GM23248 (cell line): ENCODE results near the gene BHLHE40. TPM values are rescaled to one million over a fixed set of nuclear protein-coding genes. Genes with fewer than 3 reads are reported as not detected.

Source experiments
- DNase-seq: peaks from one replicate; pipeline ENCODE4 v3.0.0-alpha.2; 2015
- H2AFZ ChIP-seq: fragments of 200-600 bp; sonication (generic); 2 replicates; pipeline ENCODE4 v1.6.1; 2016; ENCODE audit warnings: antibody characterized with exemption
- H3F3A ChIP-seq: fragments of 200-600 bp; sonication (generic); 2 replicates; pipeline ENCODE4 v1.6.1; 2016; ENCODE audit warnings: mild to moderate bottlenecking, antibody characterized with exemption, mixed run types; ENCODE audit not compliant: insufficient read depth
- H3K27ac ChIP-seq: fragments of 200-600 bp; sonication (generic); 2 replicates; pipeline ENCODE4 v1.5.1; 2016; ENCODE audit warnings: mild to moderate bottlenecking
- H3K27me3 ChIP-seq: fragments of 200-600 bp; sonication (generic); replicated peaks from 2 replicates; pipeline ENCODE4 v1.6.1; 2016; ENCODE audit warnings: mild to moderate bottlenecking; ENCODE audit not compliant: insufficient read depth
- H3K36me3 ChIP-seq: fragments of 200-600 bp; sonication (generic); 2 replicates; pipeline ENCODE4 v1.6.1; 2016; ENCODE audit warnings: low read depth, mild to moderate bottlenecking
- H3K4me1 ChIP-seq: fragments of 200-600 bp; sonication (generic); 2 replicates; pipeline ENCODE4 v1.6.1; 2016; ENCODE audit warnings: mild to moderate bottlenecking; ENCODE audit not compliant: insufficient read depth
- H3K4me2 ChIP-seq: fragments of 200-600 bp; sonication (generic); one replicate; pipeline ENCODE4 v1.6.1; 2016; ENCODE audit warnings: mild to moderate bottlenecking; ENCODE audit not compliant: unreplicated experiment
- H3K4me3 ChIP-seq: fragments of 200-600 bp; sonication (generic); 2 replicates; pipeline ENCODE4 v1.5.1; 2016; ENCODE audit warnings: mild to moderate bottlenecking
- H3K79me2 ChIP-seq: fragments of 200-600 bp; sonication (generic); 2 replicates; pipeline ENCODE4 v1.6.1; 2016; ENCODE audit warnings: mild to moderate bottlenecking; ENCODE audit not compliant: insufficient read depth
- H3K9ac ChIP-seq: fragments of 200-600 bp; sonication (generic); 2 replicates; pipeline ENCODE4 v1.6.1; 2016; ENCODE audit warnings: mild to moderate bottlenecking
- H3K9me2 ChIP-seq: fragments of 200-600 bp; sonication (generic); 2 replicates; pipeline ENCODE4 v1.6.1; 2016; ENCODE audit warnings: mixed run types, mild to moderate bottlenecking, moderate library complexity; ENCODE audit not compliant: insufficient read depth
- H3K9me3 ChIP-seq: fragments of 200-600 bp; sonication (generic); one replicate; pipeline ENCODE4 v1.6.1; 2017; ENCODE audit warnings: low read depth
- H4K20me1 ChIP-seq: fragments of 200-600 bp; sonication (generic); 2 replicates; pipeline ENCODE4 v1.6.0; 2016; ENCODE audit not compliant: insufficient read depth
- EZH2 ChIP-seq: fragments of 200-600 bp; sonication (generic); IDR thresholded peaks from 2 replicates; pipeline ENCODE4 v1.6.1; 2018; ENCODE audit warnings: antibody characterized with exemption, mild to moderate bottlenecking; ENCODE audit not compliant: insufficient read depth, poor library complexity, severe bottlenecking
- EZH2phosphoT487 ChIP-seq: fragments of 200-600 bp; sonication (generic); IDR thresholded peaks from 2 replicates; pipeline ENCODE4 v1.6.1; 2018; ENCODE audit warnings: antibody characterized with exemption, moderate library complexity, mild to moderate bottlenecking, low read depth; ENCODE audit not compliant: insufficient read depth
- WGBS, 2 experiments: methylation state at CpG; one replicate each; pipeline ENCODE4 v1.1.6; 2015 to 2017; ENCODE audit warnings: low lambda C conversion rate in 2 of 2, low coverage in 1 of 2; ENCODE audit errors: missing lambda C conversion rate in 2 of 2; 5-methylcytosine and 5-hydroxymethylcytosine counted together
- in situ Hi-C: fragments of 300-500 bp; cut with MboI; formaldehyde crosslinking; loops from 2 replicates; pipeline ENCODE4 v1.15.0; 2020
- polyA plus RNA-seq: library from polyadenylated mRNA; unstranded; fragments of >200 nt; fragmentation: Nextera tagmentation; extraction: Ambion mirVana; gene quantifications from 2 replicates; pipeline ENCODE4 v1.2.1, GENCODE V29; 2016
- total RNA-seq: library from RNA; depleted of rRNA; stranded (reverse); fragments of >200 nt; shearing (Covaris generic); gene quantifications from 2 replicates; pipeline ENCODE4 v1.2.3, GENCODE V29; 2014

BHLHE40 gene
- total and polyA plus RNA-seq, 2 experiments from 2014 or later: 33.9 to 42.9 TPM

GRCh38 chr3:4987538-4988296 is 8.5 kb downstream of the BHLHE40 start:
- Histone ChIP-seq H3K36me3 (peaks cover 2% of the 10 kb centered on the region; the same call in 1 of the 2 replicates), H3K4me2 (peak overlapping the region; percentile 63), H3K4me3 (peak overlapping the region; percentile 64), H3K4me1 (peaks cover 43% of the 10 kb centered on the region), H3K9me2 (no peaks in the 10 kb centered on the region), H3F3A (peaks cover 34% of the 10 kb centered on the region), H4K20me1 (no peaks in the 10 kb centered on the region), H2AFZ (no peak overlapping the region), H3K27me3 (no peaks in the 10 kb centered on the region), H3K79me2 (peaks cover 20% of the 10 kb centered on the region), H3K9ac (peak overlapping the region; percentile 99), H3K9me3 (no peaks in the 10 kb centered on the region), H3K27ac (peak overlapping the region; percentile 98)
- TF ChIP-seq EZH2phosphoT487 (no peak), EZH2 (no peak)
- 93 to 95% methylated on average over 6 of the region's 6 CpGs for WGBS, 2 experiments
- DNase-seq: no peak
- in situ Hi-C loops: no loop called here

- in situ Hi-C loops: no loop called here
- no peak for TF ChIP-seq EZH2phosphoT487
- no peak for TF ChIP-seq EZH2
- Histone ChIP-seq H3K27me3 (no peaks in the 10 kb centered on the region), H3F3A (peaks cover 29% of the 10 kb centered on the region), H3K36me3 (no peaks in the 10 kb centered on the region), H3K79me2 (peaks cover 5% of the 10 kb centered on the region), H3K27ac (peak overlapping the region; percentile 26), H2AFZ (peak overlapping the region; percentile 55), H3K9me2 (no peaks in the 10 kb centered on the region), H3K4me2 (no peak overlapping the region), H4K20me1 (no peaks in the 10 kb centered on the region), H3K9ac (peak overlapping the region; percentile 8; the same call in 1 of the 2 replicates), H3K4me1 (peaks cover 41% of the 10 kb centered on the region), H3K9me3 (no peaks in the 10 kb centered on the region), H3K4me3 (no peak overlapping the region)
- DNase-seq: peak; percentile 38
- WGBS, 2 experiments: 46 to 47% methylated on average over 13 of the region's 13 CpGs
Measured at GRCh38 chr3:4988983-4989834, 10.0 kb downstream of the BHLHE40 start.

- H3K4me1 ChIP-seq: peaks cover 41% of the 10 kb centered on the region
- 68 to 71% methylated on average over 3 of the region's 3 CpGs for WGBS, 2 experiments
- DNase-seq: peak; percentile 26
- no peak overlapping the region for H3K4me2 ChIP-seq
- no peaks in the 10 kb centered on the region for H3K9me3 ChIP-seq
- no peaks in the 10 kb centered on the region for H3K36me3 ChIP-seq
- no peaks in the 10 kb centered on the region for H4K20me1 ChIP-seq
- H3K9ac ChIP-seq: no peak overlapping the region
- peaks cover 31% of the 10 kb centered on the region for H3F3A ChIP-seq
- H3K27ac ChIP-seq: peak overlapping the region; percentile 26
- H2AFZ ChIP-seq: no peak overlapping the region
- H3K4me3 ChIP-seq: no peak overlapping the region
- H3K27me3 ChIP-seq: no peaks in the 10 kb centered on the region
- no peaks in the 10 kb centered on the region for H3K79me2 ChIP-seq
- no peak for TF ChIP-seq EZH2phosphoT487
- no peak for TF ChIP-seq EZH2
- H3K9me2 ChIP-seq: no peaks in the 10 kb centered on the region
- in situ Hi-C loops: no loop called here
Measured at GRCh38 chr3:4990069-4990468, 10.8 kb downstream of the BHLHE40 start.

GRCh38 chr3:4992118-4992517 is 12.9 kb downstream of the BHLHE40 start:
- H3K9me2 ChIP-seq: no peaks in the 10 kb centered on the region
- H4K20me1 ChIP-seq: no peaks in the 10 kb centered on the region
- 82 to 84% methylated on average over 6 of the region's 6 CpGs for WGBS, 2 experiments
- H3K79me2 ChIP-seq: no peaks in the 10 kb centered on the region
- no peaks in the 10 kb centered on the region for H3K27me3 ChIP-seq
- H3K9me3 ChIP-seq: no peaks in the 10 kb centered on the region
- H3K36me3 ChIP-seq: no peaks in the 10 kb centered on the region
- TF ChIP-seq EZH2: no peak
- TF ChIP-seq EZH2phosphoT487: no peak
- no peak overlapping the region for H3K9ac ChIP-seq
- H3K27ac ChIP-seq: no peak overlapping the region
- no peak overlapping the region for H2AFZ ChIP-seq
- H3F3A ChIP-seq: peaks cover 26% of the 10 kb centered on the region
- no peak for DNase-seq
- in situ Hi-C loops: no loop called here
- no peak overlapping the region for H3K4me3 ChIP-seq
- no peak overlapping the region for H3K4me2 ChIP-seq
- H3K4me1 ChIP-seq: peaks cover 37% of the 10 kb centered on the region
